GM21526 (cell line): Measurements from ENCODE around the gene PHEX.

Experiments
- ATAC-seq: cut with Tn5 transposase; IDR thresholded peaks from one replicate; pipeline ENCODE4 v1.9.1; 2021; ENCODE audit warnings: moderate library complexity; ENCODE audit not compliant: unreplicated experiment, low FRiP score

PHEX gene

GRCh38 chrX:22141047-22141730 is 109.1 kb downstream of the PHEX start:
- ATAC-seq: no peak

DNA sequence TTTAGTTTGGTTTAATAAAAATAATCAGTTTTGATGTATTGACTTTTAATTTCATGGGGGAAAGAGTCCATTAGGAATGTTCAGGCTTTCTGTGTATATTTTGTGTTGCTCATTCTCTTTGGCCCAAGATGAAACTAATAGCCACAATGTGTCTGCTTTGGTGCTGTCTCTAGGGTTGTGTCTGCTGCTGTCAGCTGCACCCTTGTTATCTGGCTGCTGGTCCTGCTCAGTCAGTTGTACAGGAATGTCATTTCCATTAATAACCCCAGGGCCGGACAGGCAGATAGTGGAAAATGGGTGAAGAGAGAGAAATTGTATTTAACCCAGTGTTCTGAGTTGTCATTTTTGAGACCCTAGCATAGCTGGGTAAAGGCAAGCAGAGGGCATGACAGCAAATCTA is 115.1 kb downstream of the PHEX start:
- no peak for ATAC-seq

DNA sequence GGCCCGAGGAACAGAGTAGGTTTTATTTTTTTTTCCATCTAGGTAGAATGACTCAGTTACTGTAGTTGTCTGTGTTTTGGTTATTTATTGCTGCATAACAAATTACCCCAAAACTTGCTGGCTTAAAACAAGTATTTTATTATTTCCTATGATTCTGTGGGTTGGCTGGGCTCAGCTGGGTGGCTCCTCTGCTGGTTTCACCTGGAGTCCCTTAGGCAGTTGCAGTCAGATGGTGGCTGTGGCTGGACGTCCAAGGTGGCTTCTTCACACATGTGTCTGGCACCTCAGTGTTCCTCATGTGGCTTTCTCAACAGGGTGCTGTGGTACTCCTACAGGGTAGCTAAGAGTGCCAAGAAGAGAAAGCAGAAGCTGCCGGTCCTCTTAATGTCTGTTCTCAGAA is 115.8 kb downstream of the PHEX start:
- ATAC-seq: no peak

GRCh38 chrX:22148565-22148964 is 116.4 kb downstream of the PHEX start:
- no peak for ATAC-seq

DNA sequence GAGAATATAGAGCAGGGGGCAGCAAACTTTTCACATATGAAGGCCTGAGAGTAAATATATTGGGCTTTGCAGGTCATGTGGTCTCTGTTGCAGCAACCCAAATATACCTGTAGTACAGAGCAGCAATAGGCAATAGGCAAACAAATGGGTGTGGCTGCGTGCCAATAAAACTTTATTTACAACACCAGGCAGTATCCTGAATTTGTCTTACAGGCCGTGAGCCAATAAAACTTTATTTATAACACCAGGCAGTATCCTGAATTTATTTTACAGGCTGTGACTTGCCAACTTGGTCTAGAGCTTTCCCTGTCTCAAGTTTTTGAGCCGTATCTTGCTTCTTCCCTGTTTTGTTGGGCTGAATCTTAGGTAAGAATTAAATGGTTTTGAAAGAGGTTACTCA is 118.2 kb downstream of the PHEX start:
- no peak for ATAC-seq

DNA sequence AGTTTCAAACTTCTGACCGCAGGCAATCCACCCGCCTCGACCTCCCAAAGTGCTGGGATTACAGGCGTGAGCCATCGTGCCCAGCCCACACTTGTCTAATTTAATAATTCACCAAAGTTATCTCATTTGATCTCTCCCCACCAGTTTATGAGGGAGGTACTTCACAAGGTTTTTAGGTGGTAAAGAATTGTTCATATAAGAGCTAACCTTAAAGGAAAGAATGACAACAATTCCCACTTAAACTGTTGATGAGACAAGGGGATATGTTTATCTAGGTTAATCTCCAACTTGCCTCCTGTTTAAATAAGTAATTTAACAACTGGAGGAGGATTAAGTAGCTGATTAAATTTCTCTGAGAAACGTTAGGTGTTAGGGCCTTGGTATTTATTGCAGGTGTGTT is 123.0 kb downstream of the PHEX start:
- ATAC-seq: no peak

DNA sequence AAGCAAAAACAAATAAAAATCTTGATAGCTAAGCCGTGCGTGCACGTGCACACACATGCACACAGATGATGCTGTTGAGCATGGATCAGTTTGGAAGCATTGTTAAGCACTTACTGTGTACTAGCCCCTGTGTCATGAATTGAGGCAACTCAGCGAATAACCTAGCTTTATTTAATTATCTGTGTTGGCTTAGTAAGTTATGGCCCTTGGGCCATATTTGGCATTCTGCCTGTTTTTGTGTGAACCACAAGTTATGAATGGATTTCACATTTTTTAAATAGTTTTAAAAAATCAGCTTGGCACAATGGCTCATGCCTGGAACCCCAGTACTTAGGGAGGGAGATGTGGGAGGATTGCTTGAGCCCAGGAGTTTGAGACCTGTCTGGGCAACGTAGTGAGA is 126.9 kb downstream of the PHEX start:
- ATAC-seq: no peak

DNA sequence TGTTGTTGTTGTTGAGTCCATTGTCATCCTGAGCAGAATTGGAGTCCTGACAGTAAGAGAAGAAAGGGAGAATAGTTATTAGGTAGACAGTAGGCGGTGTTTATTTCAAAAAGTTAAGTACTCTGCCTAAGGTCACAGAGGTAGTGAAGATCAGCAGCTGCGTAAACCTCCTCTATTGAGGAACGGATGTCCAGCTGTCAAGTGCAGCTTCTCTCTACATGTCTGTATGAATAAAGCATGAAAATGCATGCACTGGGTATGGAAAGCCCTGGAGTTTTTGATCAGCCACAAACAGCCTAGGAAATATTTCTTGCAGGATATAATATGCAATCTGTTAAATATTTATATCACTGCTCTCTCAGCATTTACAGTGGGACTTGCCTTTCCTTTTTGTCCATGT is 131.2 kb downstream of the PHEX start:
- no peak for ATAC-seq

- no peak for ATAC-seq
Observed at GRCh38 chrX:22164770-22165388, 132.8 kb downstream of the PHEX start.

DNA sequence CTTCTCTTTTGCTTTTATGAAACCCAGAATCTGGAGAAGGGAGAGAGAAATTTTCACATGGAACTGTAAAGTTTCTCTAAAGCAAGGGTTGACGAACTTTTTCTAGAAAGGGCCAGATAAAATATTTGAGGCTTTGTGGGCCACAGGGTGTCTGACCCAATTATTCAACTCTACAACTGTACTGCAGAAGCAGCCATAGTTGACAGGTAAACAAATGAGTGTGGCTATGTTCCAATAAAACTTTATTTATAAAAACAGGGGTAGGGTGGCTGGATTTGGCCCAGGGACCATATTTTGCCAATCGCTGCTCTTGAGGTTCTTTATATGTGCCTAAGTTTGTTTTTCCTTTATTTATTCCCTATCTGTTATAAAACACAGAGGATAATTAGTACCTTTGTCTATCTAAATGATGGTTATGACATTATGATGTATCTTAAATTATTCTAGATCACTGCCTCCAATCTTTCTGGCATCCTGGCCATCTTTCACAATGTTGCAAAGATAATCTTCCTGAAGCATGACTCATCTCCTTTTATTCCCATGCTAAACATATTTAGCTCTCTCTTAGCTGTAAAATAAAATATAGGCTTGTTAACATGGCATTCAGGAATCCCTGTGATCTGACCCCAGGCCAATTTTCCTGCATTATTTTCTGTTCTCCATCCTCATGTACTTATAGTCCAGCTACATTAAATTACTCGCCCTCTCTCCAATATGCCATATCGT is 133.8 kb downstream of the PHEX start:
- ATAC-seq: no peak

GRCh38 chrX:22171287-22172060 is 139.3 kb downstream of the PHEX start:
- no peak for ATAC-seq

GRCh38 chrX:22173966-22174365 is 141.8 kb downstream of the PHEX start:
- ATAC-seq: no peak

- ATAC-seq: no peak
Observed at GRCh38 chrX:22177950-22178515, 145.9 kb downstream of the PHEX start.

GRCh38 chrX:22184096-22184495 is 152.0 kb downstream of the PHEX start:
- ATAC-seq: no peak

GRCh38 chrX:22186165-22186564 is 154.0 kb downstream of the PHEX start:
- ATAC-seq: no peak

DNA sequence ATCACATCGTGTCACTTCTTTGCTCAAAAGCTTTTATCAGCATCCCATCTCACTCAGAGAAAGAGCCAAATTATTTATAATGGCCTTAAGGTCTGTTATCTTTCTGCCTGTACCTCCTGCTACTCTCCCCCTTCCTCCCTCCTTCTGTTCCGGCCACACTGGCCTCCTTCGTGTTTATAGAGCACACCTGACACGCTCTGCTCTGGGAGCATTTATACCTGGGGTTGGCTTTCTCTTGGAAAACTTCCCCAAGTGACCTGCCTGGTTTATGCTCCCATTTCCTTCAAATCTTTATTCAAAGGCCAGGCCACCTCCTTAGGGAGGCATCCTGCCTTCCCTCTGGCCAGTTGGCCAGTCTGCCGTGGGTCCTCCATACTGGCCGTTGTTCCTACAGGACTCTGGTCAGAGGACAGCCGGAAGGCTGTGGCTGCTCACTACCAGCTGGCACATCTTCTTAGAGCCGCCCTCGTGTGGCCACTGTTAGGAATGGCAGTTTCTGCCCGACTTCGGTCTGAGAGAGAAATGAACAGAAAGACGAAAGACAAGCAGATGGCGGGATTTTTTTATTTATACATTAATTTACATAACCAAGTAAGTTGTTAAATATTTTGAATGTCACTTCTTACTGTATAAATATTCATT is 160.4 kb downstream of the PHEX start:
- peak; percentile 93 for ATAC-seq

DNA sequence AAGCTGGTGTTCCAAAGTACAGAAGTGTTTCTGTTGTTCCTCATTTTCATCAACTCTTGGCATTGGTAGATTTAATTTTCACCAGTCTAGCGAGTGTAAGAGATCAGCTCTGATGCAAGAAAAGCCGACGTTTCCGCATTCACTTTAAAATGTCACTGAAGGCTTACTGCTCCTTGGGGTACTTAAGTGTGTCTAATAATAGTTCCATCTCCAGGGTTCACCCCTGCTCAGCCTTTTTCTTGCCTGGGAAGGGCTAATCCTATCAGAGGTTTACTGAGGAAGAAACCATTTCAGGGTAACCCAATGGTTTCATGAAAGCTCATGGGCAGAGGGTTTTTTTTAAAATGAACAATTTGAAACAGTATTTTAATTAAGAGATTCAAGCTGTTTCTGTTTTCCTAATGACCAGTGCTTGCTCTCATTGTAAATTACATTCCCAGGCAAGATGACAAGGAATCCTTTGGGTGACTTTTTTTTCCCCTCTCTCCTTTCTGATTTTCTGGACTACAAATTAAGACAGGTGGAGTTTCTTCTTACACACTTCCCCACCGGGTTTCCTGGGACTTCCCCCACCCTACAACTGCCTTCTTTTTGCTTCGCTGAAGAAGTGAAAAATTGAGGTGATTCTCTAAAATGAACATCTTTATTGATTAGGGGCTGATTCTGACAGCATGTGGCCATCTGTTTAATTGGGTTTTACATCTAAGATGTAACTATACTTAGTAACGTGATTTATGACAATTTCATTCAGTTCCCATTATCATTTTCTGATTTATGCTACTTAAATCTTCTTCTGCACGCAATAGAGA is 161.9 kb downstream of the PHEX start:
- no peak for ATAC-seq

DNA sequence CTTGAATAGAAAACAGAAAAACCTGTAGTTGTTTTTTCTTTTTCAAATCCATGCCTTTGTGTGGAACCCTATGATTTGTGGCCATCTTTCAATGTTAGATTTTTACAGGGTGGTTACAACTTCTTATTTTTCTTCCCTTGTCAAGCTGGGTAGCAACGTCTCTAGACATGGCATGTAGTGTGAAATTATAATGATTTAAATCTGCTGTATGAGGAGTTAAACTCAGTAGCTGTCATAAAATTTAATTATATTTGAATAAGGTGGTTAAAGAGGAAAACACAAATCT is 162.5 kb downstream of the PHEX start:
- ATAC-seq: no peak

- no peak for ATAC-seq
Observed at GRCh38 chrX:22196149-22196548, 164.0 kb downstream of the PHEX start.

- no peak for ATAC-seq
Observed at GRCh38 chrX:22202251-22202650, 170.1 kb downstream of the PHEX start.
